ENCODE results near the gene OXTR.

DNA sequence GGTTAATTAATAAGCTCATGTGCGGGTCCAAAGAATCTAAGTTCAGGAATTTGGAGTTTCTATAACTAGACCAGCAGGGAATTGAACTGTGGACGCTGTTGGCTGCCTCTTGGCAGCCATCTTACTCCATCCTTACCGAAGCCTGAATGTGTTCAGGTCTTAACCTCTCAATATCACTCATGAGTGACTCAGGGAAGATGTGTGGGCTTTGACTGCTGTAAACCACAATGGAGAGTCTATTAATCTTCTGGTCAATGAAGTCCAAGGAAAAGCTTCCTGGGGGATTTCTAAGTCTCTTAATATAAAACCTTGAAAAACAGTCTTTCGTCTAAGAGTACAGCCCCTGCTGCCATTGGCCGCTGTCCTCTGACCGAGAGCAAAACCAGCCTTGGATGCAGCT is 46.7 kb upstream of the OXTR start:
- no peak for TF ChIP-seq POLR2A (IDR thresholded peaks at IDR 0.05; ENCODE audit: low read depth)
- TF ChIP-seq, protein P1, sequence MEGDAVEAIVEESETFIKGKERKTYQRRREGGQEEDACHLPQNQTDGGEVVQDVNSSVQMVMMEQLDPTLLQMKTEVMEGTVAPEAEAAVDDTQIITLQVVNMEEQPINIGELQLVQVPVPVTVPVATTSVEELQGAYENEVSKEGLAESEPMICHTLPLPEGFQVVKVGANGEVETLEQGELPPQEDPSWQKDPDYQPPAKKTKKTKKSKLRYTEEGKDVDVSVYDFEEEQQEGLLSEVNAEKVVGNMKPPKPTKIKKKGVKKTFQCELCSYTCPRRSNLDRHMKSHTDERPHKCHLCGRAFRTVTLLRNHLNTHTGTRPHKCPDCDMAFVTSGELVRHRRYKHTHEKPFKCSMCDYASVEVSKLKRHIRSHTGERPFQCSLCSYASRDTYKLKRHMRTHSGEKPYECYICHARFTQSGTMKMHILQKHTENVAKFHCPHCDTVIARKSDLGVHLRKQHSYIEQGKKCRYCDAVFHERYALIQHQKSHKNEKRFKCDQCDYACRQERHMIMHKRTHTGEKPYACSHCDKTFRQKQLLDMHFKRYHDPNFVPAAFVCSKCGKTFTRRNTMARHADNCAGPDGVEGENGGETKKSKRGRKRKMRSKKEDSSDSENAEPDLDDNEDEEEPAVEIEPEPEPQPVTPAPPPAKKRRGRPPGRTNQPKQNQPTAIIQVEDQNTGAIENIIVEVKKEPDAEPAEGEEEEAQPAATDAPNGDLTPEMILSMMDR (IDR thresholded peaks at IDR 0.05): no peak

Data from esophagus muscularis mucosa (tissue), 3 donors.